HL-60/S4 (cell line): Measurements from ENCODE around the gene IFITM1.
"Not testable (repeated sequence)": the region's sequence is repeated elsewhere in the genome, so short reads cannot be mapped to it uniquely, and the experiment has no call there.

Source experiments
- in situ Hi-C: fragments of 300-500 bp; cut with MboI; formaldehyde crosslinking; loops from 2 replicates; pipeline ENCODE4 v1.14.3; 2022; ENCODE audit warnings: low sequenced_read_pairs

Gene IFITM1

GRCh38 chr11:293852-294661 is 19.8 kb upstream of the IFITM1 start:
- in situ Hi-C loops, result no loop called here

DNA sequence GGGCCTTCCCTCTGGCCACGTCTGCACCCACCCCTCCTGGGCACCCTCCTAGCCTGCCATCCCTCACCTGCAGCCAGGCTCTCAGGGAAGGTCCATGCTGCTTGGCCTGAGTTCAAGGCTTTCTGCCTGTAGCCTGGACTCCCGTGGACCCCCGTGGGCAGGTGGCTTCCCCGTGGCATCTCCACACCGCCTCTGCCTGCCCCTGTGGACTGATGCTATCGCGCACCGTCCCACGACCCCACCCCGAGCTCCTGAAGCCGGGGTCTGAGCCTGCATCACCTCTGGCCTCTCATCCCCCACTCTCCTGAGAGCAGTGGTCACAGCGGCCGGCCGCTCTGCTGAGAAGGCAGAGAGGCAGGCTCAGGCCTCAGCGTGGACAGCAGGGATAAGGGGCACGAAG is 19.1 kb upstream of the IFITM1 start:
- in situ Hi-C loops, result no loop called here

GRCh38 chr11:295351-296170 is 18.3 kb upstream of the IFITM1 start:
- in situ Hi-C loops, result no loop called here

GRCh38 chr11:296171-297050 is 17.4 kb upstream of the IFITM1 start:
- in situ Hi-C loops, result no loop called here

DNA sequence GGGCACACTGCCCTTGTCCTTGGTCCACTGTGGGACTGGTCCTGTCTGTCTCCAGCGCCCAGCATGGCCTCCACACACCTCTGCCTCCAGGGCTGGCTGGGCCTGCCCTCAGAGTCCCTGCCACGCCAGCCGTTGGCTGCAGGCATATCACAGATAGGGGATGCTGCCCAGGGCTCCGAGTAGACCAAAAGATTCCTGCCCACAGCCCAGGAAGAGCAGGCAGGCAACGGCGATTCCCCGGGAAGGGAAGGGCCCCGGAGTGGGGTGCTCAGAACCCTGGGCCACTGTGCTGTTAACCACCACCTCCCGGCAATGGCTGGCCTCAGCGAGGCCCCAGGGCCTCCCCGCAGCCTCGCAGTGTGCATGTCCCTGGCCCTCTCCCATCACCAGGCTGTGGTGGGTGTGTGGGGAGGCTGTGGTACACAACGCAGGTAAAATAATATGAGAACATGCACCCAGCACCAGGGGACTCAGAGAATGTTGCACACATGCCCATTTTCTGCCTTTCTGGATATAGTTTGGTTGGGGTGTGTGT is 16.7 kb upstream of the IFITM1 start:
- in situ Hi-C loops, result no loop called here

GRCh38 chr11:297586-298405 is 16.0 kb upstream of the IFITM1 start:
- in situ Hi-C loops, result no loop called here

GRCh38 chr11:298406-299065 is 15.3 kb upstream of the IFITM1 start:
- in situ Hi-C loops, result no loop called here

DNA sequence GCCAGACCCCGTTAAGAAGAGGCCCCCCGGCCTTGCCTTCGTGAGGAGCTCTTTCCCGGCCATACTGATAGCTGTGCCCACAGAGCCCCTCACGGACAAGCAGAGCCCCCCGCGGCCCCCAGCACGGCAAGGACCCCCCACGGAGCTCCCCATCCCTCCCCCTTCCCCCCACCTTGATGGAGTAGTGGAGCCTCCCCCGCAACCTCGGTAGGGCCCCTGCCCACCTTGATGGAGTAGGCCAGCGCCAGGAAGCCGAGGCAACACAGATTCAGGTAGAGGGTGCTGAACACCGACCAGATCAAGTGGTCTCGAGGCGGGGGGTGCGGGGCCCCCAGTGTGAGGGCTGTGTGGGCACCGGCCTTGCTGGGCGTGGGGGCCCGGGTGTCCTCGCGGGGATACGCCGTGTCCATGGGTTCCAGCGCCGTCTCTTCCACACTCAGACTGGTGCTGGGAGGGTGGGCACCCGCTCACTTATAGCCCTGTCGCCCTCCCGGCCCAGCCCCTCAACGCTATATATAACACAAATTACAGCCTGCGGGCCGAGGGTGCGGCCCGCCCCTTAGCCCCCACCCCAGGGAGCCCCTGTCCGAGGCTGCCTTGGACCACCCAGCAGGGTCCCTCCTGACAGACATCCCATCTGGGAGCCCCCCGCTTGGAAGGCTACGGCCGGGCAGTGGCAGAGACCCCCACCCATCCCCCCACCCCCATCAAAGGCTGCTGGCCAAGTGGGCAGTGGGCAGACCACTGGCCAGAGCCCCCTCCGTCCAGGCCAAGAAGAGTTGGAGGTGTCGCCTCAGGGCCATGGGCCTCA is 14.6 kb upstream of the IFITM1 start, which contains the start of gene IFITM5:
Gene IFITM5, minus strand, starts transcription at position 446 of the 811 bp plus-strand sequence. Its CDS starts 36 bp downstream, at position 410.
- in situ Hi-C loops, result no loop called here

DNA sequence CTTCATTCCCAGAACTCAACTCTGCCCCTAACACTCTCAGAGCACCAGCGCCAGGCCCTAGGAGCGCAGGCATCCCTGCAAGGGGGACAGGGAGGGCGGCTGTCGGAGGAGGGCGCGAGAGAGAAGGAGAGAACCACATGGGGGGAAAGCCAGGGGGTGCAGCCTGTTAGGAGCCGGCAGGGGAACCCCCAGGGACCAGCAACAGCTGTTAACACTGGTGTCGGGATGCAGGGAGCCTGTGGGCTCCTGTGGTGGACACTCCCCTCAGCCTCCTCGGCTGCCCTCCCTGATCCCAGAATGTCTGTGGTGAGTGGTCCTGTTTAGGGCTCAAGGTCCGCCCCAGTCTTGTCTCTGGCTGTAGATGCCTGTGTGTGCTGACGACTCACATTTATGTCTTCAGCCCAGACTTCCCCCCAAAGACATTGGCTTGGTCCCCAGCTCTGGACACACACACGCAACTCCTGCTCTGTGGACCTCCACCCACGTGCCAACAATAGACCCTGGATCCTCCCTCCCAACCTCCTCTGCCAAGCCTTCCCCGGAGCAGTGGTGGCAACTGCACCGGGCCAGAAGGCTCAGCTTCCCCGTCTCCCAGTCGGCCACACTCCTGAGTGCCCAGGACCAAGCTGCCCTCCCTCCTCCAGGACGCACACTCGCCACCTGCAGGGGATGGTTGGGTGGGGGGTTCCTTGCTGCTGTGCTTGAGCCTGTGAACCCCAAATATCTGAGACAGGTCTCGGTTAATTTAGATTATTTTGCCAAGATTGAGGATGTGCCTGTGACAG is 13.7 kb upstream of the IFITM1 start:
- in situ Hi-C loops, result no loop called here

DNA sequence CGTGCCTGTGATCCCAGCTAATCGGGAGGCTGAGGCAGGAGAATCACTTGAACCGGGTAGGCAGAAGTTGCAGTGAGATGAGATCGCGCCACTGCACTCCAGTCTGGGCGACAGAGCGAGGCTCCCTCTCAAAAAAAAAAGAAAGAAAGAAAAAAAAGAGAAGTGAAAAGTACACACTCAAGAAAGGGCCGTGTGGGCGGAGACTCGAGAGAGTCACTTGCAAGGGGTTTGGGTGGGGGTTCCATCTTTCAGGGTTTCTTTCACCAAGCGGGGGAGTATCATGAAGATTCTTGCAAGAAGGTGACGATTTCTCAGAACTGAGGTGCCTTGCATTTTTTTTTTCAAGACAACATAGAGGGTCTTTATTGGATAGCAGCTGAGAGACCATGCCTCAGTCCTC is 10.5 kb upstream of the IFITM1 start:
- in situ Hi-C loops, result no loop called here

DNA sequence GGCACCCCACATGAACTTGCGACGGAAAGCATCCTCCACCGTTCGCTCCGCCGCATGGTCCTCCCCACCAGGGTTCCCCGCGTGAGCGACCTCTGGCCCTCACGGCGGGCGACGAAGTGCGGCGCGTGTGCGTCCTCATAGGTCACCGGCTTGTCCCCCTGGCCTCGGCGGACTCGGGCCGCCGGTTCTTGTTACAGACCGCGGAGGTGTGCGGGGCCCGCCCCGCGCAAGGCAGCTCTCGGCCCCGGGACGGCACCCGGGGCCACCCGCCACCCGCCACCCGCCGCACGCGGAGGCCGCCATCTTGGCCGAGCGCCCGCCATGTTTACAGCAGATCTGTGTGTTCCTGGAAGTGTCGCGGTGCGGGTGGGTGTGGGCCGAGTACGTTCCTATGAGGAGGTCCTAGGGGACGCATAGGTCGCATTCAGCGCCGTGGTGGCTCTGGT is 9.8 kb upstream of the IFITM1 start:
- in situ Hi-C loops, result no loop called here

DNA sequence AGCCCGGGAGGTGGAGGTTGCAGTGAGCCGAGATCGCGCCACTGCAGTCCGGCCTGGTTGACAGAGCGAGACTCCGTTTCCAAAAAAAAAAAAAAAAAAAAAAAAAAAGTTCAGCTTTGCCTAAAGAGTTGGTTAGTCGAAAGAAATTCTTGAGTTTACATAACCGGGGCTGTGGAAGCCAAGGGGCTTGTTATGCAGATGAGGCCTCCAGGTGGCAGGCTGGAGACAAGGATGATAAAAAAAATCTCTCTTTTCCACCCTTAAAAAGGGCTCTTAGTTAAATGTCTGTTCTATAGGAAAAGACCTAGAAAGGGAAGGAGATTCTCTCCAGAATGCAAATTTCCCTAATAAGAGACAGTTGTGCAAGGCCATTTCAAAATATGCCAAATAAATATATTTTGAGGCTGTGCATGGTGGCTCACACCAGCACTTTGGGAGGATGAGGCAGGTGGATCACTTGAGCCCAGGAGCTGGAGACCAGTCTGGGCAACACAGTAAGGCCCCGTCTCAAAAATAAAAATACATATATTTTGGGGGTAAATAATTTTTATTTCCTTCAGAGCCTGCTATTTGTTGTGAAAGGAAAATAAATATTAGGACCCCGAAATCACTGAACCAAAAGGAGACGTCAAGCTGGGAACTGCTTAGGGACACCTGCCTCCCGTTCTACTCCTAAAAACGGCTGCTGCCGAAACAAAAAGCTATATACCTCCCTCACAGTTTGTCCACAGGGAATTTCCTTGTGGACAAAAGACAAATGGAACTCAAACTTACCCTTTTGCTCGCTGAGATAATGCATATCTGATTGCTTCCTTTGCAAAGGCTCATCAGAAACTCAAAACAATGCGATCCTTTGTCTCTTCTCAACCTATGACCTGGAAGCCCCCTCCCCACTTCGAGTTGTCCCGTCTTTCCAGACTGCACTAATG is 8.7 kb upstream of the IFITM1 start:
- in situ Hi-C loops, result no loop called here

- in situ Hi-C loops, result no loop called here
Observed at GRCh38 chr11:305844-306211, 8.0 kb upstream of the IFITM1 start.

GRCh38 chr11:306645-307371 is 7.0 kb upstream of the IFITM1 start:
- in situ Hi-C loops, result no loop called here

- in situ Hi-C loops, result not testable (repeated sequence)
Observed at GRCh38 chr11:307766-308708, 5.8 kb upstream of the IFITM1 start, which contains the start of gene IFITM2. Gene IFITM2 (plus strand): TSS chr11:307816. CDS start chr11:308193, 377 bp downstream.
